D721Med (cell line): Measurements from ENCODE around the gene CNOT10.
"Not testable (repeated sequence)": the region's sequence is repeated elsewhere in the genome, so short reads cannot be mapped to it uniquely, and the experiment has no call there.

ENCODE experiments used
- DNase-seq: peaks from one replicate; pipeline ENCODE4 v3.0.0; 2011; ENCODE audit warnings: low spot score; ENCODE audit not compliant: insufficient read length
- FAIRE-seq: peaks from 2 replicates; lab custom pipeline; 2011; peaks lifted over from hg19 to GRCh38; lab: Jason Lieb, UNC
- CTCF ChIP-seq: IDR thresholded peaks from 2 replicates; pipeline ENCODE4 v1.5.1; 2012; ENCODE audit warnings: mild to moderate bottlenecking, control low read depth; ENCODE audit not compliant: insufficient read depth; ENCODE audit errors: missing control alignments

Gene CNOT10

DNA sequence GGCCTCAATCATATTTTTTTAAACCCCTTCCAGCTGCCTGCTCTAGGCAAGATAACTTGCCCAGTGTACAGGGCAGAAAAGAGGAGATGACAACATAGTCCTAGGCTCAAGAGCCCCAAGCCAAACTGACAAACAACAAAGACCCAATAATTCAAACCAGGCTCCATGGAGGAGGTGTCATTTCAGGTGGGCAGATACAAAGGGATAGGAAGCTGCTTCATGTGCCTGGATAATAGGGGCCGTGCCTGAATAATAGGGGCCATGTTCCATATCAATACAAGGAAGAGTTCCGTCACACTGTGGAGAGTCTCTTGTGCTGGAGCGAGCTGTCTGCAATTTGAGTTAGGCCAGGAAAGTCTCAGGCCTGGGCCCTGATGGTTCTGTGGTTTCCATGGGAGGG lies 97.4 kb downstream of the CNOT10 start:
- no peak for TF ChIP-seq CTCF
- no peak for FAIRE-seq
- DNase-seq, result no peak

DNA sequence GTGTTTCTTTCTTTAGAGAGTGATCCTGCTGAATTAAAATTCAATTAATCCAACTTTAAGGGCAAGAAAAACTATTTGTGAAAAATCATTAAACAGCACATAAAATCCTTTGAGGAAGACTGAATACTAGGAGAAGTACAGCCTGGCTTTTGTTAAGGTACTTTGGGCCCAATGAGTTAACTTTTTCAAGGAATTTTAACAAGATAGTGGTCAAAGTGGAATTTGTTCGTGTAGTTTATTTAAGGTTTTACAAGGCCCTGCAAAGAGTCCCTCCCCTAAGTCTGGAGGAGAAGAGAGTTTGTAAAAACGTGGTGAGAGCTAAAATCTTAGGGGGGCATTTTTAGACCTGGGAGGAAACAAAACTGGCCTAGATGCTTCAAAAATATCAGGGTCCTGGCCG lies 106.8 kb downstream of the CNOT10 start:
- DNase-seq (no peak), FAIRE-seq (no peak)
- no peak for TF ChIP-seq CTCF

DNA sequence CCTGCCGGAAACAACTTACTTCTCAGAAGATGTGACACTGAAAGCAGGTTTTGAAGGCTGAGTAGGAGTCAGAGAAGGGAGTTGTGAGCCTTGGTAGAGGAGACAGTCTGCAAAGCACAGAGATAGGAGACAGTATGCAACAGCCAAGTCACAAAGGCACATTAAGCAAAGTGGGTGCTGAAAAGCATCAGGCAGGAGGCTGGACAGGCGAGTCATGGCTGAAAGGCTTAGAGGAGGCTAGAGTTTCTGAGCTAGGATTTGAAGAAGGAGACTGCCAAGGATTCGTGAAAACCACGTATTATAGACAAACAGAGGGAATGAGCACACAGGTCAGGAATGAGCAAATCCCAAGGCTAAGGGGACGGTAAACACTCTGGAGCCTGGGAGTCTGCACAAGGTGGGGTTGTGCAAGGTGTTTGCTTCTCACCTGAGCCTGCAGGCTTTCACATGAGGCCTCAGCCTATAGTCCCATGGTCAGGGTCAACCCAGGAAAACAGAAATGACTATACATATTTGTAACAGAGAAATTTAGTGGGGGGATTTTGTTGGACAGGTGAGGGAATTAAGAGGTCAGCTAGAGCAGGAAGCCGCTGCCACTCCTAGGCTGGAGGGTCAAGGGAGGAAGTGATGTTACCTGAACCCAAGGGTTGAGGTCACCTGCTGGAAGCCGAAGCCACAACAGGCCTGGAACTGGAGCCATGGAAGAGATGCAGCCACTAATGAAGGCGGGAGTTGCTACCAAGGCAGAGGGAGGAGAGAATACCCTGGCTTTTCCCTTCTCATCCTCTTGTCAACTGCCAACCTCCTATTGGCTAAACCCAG lies 109.7 kb downstream of the CNOT10 start:
- TF ChIP-seq CTCF, result no peak
- no peak for DNase-seq
- no peak for FAIRE-seq

- DNase-seq, FAIRE-seq: not testable (repeated sequence)
Observed at GRCh38 chr3:32796384-32796950, 111.5 kb downstream of the CNOT10 start.

- FAIRE-seq, result no peak
- no peak for TF ChIP-seq CTCF
- DNase-seq, result no peak
Observed at GRCh38 chr3:32797776-32798175, 112.8 kb downstream of the CNOT10 start.

DNA sequence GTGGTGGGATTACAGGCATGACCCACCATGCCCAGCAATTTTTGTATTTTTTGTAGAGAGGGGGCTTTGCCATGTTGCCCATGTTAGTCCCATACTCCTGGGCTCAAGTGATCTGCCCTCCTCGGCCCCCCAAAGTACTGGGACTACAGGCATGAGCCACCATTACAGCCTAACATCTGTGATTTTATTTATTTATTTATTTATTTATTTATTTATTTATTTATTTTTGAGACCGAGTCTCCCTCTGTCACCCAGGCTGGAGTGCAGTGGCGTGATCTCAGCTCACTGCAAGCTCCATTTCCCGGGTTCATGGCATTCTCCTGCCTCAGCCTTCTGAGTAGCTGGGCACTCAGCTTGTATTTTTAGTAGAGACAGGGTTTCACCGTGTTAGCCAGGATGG lies 116.5 kb downstream of the CNOT10 start:
- FAIRE-seq, DNase-seq: not testable (repeated sequence)

DNA sequence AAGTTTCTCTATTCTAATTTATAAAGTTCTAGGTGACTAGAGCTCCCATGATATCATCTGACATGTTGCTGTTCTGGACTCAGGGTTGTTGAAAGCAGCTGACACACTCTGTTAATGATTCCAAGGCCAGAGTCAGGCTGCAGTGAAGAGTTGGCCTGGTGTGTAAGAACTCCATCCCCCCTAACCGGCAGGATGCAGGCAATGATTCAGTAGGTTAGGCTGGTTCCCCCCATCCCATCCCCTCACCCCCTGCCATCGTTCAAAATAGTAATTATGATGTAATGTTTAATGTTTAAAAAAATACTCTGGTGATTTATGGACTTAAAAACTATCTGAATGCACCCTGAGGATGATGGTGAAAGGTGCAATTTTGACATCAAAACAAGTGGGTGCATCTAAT lies 128.2 kb downstream of the CNOT10 start:
- no peak for FAIRE-seq
- DNase-seq, result no peak
- no peak for TF ChIP-seq CTCF

- TF ChIP-seq CTCF, result no peak
- no peak for DNase-seq
- no peak for FAIRE-seq
Observed at GRCh38 chr3:32814361-32814760, 129.4 kb downstream of the CNOT10 start.
